ENCODE data around the gene TSTD2.
A peak's percentile ranks its signal among the peaks of the same experiment; 100 is the strongest.

Gene TSTD2

DNA sequence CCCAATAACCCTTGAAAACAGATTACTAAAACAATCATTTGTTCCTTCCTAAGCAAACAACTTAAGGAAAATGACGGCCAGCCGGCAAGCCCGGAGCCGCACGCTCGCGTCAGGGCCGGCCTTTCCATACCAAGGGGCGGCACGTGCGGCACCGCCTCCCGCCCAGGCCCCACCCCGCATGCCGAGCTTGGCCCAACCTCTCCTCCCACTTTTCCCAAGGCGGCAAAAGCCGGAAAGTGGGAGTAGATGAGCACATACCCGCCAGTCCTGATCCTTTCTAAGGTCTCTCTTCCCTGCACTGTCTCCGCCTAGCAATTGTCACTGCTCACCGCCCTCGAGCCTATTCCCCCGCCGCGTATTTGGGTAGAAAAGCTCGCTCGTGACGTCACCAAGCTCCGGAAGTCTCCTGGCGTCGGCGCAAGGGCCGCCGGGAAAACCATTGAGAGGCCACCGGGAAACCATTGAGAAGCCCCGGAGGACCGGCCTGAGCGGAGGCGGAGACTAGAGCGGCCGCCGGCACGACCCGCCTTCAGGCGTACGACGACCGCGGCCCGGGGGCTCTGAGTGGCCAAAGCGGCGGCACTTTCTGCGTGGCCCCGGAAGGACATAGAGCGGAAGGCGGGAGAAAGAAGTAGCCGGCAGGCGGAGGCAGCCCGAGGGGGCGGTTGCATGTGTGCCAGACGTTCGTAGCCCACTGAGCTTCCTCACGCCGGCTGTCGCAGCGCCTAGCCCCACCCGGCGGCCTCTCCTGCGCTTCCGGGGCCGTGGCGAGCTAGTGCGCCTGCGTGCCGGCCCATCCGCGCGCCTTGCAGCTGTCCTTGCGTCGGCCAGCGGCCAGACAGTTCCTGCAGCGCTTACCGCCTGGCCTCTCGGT lies at the start of gene TSTD2, which contains the start of gene NCBP1:
TSTD2 (minus strand) TSS at position 384 of the 874 bp plus-strand sequence. CDS start 5,806 bp downstream, outside the sequence.
NCBP1 (plus strand) TSS at position 837 of the 874 bp plus-strand sequence. CDS start 61 bp downstream, outside the sequence.
- peak within 1 kb of the TSS; percentile 90 for H3K4me3 ChIP-seq (ENCODE audit: low read length)
- H3F3A ChIP-seq (ENCODE audit: control insufficient read depth, insufficient read depth) = peaks cover 3% of the 10 kb centered on the region; the same call in 1 of the 2 replicates
- peak within 1 kb of the TSS; percentile 78 for H3K27ac ChIP-seq (ENCODE audit: low read depth, low read length)
- no peak for TF ChIP-seq EZH2phosphoT487 (IDR thresholded peaks at IDR 0.05; ENCODE audit: borderline replicate concordance, low read length)
- TF ChIP-seq, protein P1, sequence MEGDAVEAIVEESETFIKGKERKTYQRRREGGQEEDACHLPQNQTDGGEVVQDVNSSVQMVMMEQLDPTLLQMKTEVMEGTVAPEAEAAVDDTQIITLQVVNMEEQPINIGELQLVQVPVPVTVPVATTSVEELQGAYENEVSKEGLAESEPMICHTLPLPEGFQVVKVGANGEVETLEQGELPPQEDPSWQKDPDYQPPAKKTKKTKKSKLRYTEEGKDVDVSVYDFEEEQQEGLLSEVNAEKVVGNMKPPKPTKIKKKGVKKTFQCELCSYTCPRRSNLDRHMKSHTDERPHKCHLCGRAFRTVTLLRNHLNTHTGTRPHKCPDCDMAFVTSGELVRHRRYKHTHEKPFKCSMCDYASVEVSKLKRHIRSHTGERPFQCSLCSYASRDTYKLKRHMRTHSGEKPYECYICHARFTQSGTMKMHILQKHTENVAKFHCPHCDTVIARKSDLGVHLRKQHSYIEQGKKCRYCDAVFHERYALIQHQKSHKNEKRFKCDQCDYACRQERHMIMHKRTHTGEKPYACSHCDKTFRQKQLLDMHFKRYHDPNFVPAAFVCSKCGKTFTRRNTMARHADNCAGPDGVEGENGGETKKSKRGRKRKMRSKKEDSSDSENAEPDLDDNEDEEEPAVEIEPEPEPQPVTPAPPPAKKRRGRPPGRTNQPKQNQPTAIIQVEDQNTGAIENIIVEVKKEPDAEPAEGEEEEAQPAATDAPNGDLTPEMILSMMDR (IDR thresholded peaks at IDR 0.05; ENCODE audit: low read depth, low read length, poor library complexity, severe bottlenecking) = no peak
- H3K9me2 ChIP-seq (replicated peaks; ENCODE audit: control insufficient read depth, low read length) = no peaks in the 10 kb centered on the region
- H3K27me3 ChIP-seq (ENCODE audit: control insufficient read depth, low read length) = no peaks in the 10 kb centered on the region
- peaks cover 43% of the 10 kb centered on the region for H3K4me1 ChIP-seq (ENCODE audit: control insufficient read depth, low read length)
- peaks cover 9% of the 10 kb centered on the region; the same call in 1 of the 2 replicates for H4K20me1 ChIP-seq (ENCODE audit: control insufficient read depth, insufficient read depth, low read depth, low read length)
- H3K36me3 ChIP-seq (ENCODE audit: control insufficient read depth, low read length) = peaks cover 49% of the 10 kb centered on the region
- no peaks in the 10 kb centered on the region for H3K9me3 ChIP-seq (ENCODE audit: control insufficient read depth, insufficient read depth, low read length)
- peak within 1 kb of the TSS; percentile 75 for H3K4me2 ChIP-seq (ENCODE audit: low read length)
- peaks cover 90% of the 10 kb centered on the region for H3K79me2 ChIP-seq (ENCODE audit: control insufficient read depth, low read length)

DNA sequence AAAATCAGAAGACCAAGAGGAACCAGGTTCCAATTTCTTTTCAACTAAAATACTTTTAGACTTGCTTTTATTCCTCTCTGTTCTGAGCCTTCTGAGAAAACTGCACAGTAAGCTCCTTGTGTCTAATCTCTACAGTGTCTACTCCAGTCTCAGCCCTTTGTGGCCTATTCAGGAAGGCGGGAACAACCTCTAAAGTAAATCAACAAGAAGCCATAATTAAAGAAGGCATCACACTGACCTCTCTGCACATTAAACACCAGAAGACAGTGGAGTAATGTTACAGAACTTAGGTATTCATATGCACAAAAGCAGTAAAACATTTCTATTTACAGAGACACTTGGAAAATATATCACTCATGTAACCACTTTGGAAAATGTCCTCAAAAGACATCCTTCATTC lies 49.1 kb upstream of the TSTD2 start:
- H3F3A ChIP-seq (ENCODE audit: control insufficient read depth, insufficient read depth) = peaks cover 10% of the 10 kb centered on the region; the same call in 1 of the 2 replicates
- no peaks in the 10 kb centered on the region for H3K79me2 ChIP-seq (ENCODE audit: control insufficient read depth, low read length)
- H4K20me1 ChIP-seq (ENCODE audit: control insufficient read depth, insufficient read depth, low read depth, low read length) = no peaks in the 10 kb centered on the region
- no peaks in the 10 kb centered on the region for H3K4me1 ChIP-seq (ENCODE audit: control insufficient read depth, low read length)
- no peaks in the 10 kb centered on the region for H3K27me3 ChIP-seq (ENCODE audit: control insufficient read depth, low read length)
- no peak overlapping the region for H3K4me2 ChIP-seq (ENCODE audit: low read length)
- no peak overlapping the region for H3K4me3 ChIP-seq (ENCODE audit: low read length)
- no peaks in the 10 kb centered on the region for H3K9me3 ChIP-seq (ENCODE audit: control insufficient read depth, insufficient read depth, low read length)
- peaks cover 73% of the 10 kb centered on the region for H3K36me3 ChIP-seq (ENCODE audit: control insufficient read depth, low read length)
- H3K9me2 ChIP-seq (replicated peaks; ENCODE audit: control insufficient read depth, low read length) = no peaks in the 10 kb centered on the region
- TF ChIP-seq, protein P1 (IDR thresholded peaks at IDR 0.05; ENCODE audit: low read depth, low read length, poor library complexity, severe bottlenecking) = no peak
- no peak for TF ChIP-seq EZH2phosphoT487 (IDR thresholded peaks at IDR 0.05; ENCODE audit: borderline replicate concordance, low read length)
- H3K27ac ChIP-seq (ENCODE audit: low read depth, low read length) = no peak overlapping the region

DNA sequence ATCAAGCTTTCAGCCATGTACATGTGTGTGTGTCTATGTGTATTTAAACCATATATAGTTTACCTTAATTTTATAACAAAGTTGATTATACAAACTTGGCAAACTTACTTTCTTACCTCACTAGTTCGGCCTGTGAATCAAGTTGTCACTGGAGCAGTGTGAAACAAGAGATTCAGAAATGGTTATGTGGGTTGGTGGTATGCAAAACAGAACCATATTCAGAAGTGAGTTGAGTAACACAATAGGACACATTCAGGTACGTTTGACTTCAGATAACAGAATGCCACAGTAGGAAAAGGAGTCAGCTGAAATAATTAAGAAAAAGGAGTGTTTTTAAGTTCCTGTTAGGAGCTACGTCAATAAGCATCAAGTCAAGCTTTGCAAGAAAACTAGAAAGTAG lies 42.5 kb upstream of the TSTD2 start:
- no peaks in the 10 kb centered on the region for H4K20me1 ChIP-seq (ENCODE audit: control insufficient read depth, insufficient read depth, low read depth, low read length)
- no peaks in the 10 kb centered on the region for H3K79me2 ChIP-seq (ENCODE audit: control insufficient read depth, low read length)
- no peaks in the 10 kb centered on the region for H3K9me3 ChIP-seq (ENCODE audit: control insufficient read depth, insufficient read depth, low read length)
- H3F3A ChIP-seq (ENCODE audit: control insufficient read depth, insufficient read depth) = peaks cover 8% of the 10 kb centered on the region; the same call in 1 of the 2 replicates
- no peak for TF ChIP-seq EZH2phosphoT487 (IDR thresholded peaks at IDR 0.05; ENCODE audit: borderline replicate concordance, low read length)
- TF ChIP-seq, protein P1 (IDR thresholded peaks at IDR 0.05; ENCODE audit: low read depth, low read length, poor library complexity, severe bottlenecking) = no peak
- no peaks in the 10 kb centered on the region for H3K9me2 ChIP-seq (replicated peaks; ENCODE audit: control insufficient read depth, low read length)
- H3K4me3 ChIP-seq (ENCODE audit: low read length) = no peak overlapping the region
- H3K36me3 ChIP-seq (ENCODE audit: control insufficient read depth, low read length) = peaks cover 85% of the 10 kb centered on the region
- H3K27ac ChIP-seq (ENCODE audit: low read depth, low read length) = no peak overlapping the region
- no peak overlapping the region for H3K4me2 ChIP-seq (ENCODE audit: low read length)
- no peaks in the 10 kb centered on the region for H3K27me3 ChIP-seq (ENCODE audit: control insufficient read depth, low read length)
- H3K4me1 ChIP-seq (ENCODE audit: control insufficient read depth, low read length) = no peaks in the 10 kb centered on the region
